ENCODE results near the gene MOBP. TPM values are rescaled to one million over a fixed set of nuclear protein-coding genes. Genes with fewer than 3 reads are reported as not detected.

MOBP gene
- total RNA-seq, 4 donors from 2014 or later, result 0.08 to 0.47 TPM; not detected in 2

DNA sequence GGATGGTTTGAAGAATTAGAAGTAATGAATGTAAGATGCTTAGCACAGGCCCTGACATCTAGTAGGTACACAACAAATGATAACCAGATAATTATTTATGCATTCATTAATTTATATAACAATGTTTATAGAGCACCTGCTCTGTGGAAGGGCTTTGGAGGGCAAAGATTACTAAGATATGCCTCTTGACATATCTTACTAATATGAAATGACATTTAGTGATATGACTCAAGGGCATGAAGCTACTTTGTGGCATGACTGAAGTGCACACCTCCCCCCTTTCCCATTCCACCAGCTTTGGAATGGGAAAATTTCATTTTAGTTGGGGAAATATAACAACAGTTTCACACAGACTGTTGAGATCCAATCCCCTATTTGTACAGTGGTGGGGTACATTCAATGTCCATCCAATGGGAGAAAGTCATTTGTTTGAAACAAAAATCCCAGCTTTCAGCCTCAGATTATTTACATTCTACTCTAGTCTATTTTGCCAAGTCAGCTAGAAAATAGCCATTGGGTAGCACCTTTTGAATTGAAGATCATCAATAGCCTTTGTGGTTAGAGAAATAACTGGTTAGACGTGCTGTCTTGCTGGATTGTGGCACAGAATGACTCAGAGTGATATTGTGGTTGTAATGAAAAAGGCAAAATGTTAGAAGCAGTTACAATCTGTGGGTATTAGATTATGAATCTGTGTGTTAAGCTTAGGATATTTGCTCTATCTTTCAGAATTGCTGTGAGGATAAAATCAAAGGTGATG is 72.9 kb downstream of the MOBP start:
- Histone ChIP-seq H3K27ac (no peak overlapping the region), H3K27me3 (no peaks in the 10 kb centered on the region), H3K36me3 (no peaks in the 10 kb centered on the region), H3K9me3 (no peaks in the 10 kb centered on the region), H3K4me1 (no peaks in the 10 kb centered on the region), H3K4me3 (no peak overlapping the region)
- ATAC-seq, result no peak
- 40 to 77% methylated on average over 1 of the region's 1 CpG for WGBS, 2 donors (ENCODE audit: low coverage in 1 of 2)
- TF ChIP-seq, protein P1, sequence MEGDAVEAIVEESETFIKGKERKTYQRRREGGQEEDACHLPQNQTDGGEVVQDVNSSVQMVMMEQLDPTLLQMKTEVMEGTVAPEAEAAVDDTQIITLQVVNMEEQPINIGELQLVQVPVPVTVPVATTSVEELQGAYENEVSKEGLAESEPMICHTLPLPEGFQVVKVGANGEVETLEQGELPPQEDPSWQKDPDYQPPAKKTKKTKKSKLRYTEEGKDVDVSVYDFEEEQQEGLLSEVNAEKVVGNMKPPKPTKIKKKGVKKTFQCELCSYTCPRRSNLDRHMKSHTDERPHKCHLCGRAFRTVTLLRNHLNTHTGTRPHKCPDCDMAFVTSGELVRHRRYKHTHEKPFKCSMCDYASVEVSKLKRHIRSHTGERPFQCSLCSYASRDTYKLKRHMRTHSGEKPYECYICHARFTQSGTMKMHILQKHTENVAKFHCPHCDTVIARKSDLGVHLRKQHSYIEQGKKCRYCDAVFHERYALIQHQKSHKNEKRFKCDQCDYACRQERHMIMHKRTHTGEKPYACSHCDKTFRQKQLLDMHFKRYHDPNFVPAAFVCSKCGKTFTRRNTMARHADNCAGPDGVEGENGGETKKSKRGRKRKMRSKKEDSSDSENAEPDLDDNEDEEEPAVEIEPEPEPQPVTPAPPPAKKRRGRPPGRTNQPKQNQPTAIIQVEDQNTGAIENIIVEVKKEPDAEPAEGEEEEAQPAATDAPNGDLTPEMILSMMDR (IDR thresholded peaks at IDR 0.05), result no peak
- TF ChIP-seq POLR2A (IDR thresholded peaks at IDR 0.05) (no peak), EP300 (IDR thresholded peaks at IDR 0.05) (no peak), POLR2AphosphoS5 (IDR thresholded peaks at IDR 0.05) (no peak)

DNA sequence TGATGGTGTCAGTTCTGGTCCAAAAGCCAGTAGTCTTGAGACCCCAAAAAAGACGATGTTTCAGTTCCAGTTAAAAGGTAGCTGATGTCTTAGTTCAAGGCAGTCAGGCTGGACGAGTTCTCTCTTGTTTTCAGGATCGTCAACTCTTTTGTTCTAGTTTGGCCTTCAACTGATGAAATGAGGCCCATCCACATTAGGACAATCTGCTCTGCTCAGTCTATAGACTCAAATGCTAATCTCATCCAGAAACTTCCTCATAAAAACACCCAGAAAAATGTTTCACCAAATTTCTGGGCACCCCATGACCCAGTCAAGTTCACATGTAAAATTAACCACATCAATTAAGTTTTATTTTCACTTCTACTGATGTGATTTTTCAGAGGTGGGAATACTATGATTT is 74.0 kb downstream of the MOBP start:
- ATAC-seq, result no peak
- Histone ChIP-seq H3K36me3 (no peaks in the 10 kb centered on the region), H3K4me3 (no peak overlapping the region), H3K27ac (no peak overlapping the region), H3K27me3 (no peaks in the 10 kb centered on the region), H3K4me1 (no peaks in the 10 kb centered on the region), H3K9me3 (no peaks in the 10 kb centered on the region)
- WGBS, 2 donors (ENCODE audit: low coverage in 1 of 2), result 51 to 59% methylated on average over 3 of the region's 3 CpGs
- TF ChIP-seq POLR2A (IDR thresholded peaks at IDR 0.05), result no peak
- no peak for TF ChIP-seq POLR2AphosphoS5 (IDR thresholded peaks at IDR 0.05)
- TF ChIP-seq EP300 (IDR thresholded peaks at IDR 0.05), result no peak
- TF ChIP-seq, protein P1 (IDR thresholded peaks at IDR 0.05), result no peak

DNA sequence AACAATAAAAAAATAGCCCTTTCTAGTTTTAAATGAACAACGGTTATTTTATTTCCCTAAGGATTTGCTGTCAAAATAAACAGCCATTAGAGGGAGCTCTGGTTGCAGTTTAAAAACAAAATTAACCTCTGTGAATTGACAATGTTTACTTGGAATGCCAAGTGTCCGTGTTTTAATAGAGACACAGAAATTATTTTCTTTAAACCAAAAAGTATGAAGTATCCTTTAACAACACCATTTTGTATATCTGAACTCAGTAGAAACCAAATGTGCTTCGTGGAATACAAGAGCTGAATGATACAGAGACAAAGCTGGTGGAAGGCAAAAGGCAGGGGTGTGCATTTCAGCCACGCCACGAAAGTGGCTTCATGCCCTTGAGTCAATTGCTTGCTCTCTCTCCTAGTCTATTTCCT is 74.4 kb downstream of the MOBP start:
- no peaks in the 10 kb centered on the region for H3K9me3 ChIP-seq
- H3K4me3 ChIP-seq, result no peak overlapping the region
- TF ChIP-seq POLR2AphosphoS5 (IDR thresholded peaks at IDR 0.05), result no peak
- TF ChIP-seq, protein P1 (IDR thresholded peaks at IDR 0.05), result peak in 1 of 4 experiments; percentile 22
- 14 to 20% methylated on average over 5 of the region's 5 CpGs for WGBS, 2 donors (ENCODE audit: low coverage in 1 of 2)
- no peaks in the 10 kb centered on the region for H3K36me3 ChIP-seq
- no peaks in the 10 kb centered on the region for H3K27me3 ChIP-seq
- H3K4me1 ChIP-seq, result no peaks in the 10 kb centered on the region
- no peak for ATAC-seq
- no peak overlapping the region for H3K27ac ChIP-seq

DNA sequence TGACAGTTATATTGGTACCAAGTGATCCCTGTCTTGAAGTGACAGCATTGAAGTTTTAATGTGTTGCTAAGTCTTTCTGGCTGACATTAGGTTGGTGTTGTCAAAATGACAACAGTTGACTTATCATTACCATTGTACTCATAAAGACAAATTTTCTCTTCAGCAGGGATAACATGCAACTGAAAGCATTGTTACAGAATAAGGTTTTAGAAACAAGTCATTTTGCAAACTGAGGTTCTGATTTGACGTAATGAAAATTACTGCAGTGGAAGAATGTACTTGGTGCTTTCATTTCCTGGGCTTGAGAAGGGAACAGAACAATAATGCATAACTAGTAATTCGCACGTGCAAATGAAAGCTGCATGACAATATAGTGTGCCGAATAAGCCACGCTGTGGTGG is 75.1 kb downstream of the MOBP start:
- ATAC-seq, result no peak
- no peaks in the 10 kb centered on the region for H3K4me1 ChIP-seq
- 74 to 76% methylated on average over 4 to 5 of the region's 5 CpGs for WGBS, 2 donors (ENCODE audit: low coverage in 1 of 2)
- no peaks in the 10 kb centered on the region for H3K9me3 ChIP-seq
- H3K36me3 ChIP-seq, result no peaks in the 10 kb centered on the region
- H3K4me3 ChIP-seq, result no peak overlapping the region
- H3K27me3 ChIP-seq, result no peaks in the 10 kb centered on the region
- TF ChIP-seq POLR2A (IDR thresholded peaks at IDR 0.05) (no peak), EP300 (IDR thresholded peaks at IDR 0.05) (no peak)
- no peak overlapping the region for H3K27ac ChIP-seq

DNA sequence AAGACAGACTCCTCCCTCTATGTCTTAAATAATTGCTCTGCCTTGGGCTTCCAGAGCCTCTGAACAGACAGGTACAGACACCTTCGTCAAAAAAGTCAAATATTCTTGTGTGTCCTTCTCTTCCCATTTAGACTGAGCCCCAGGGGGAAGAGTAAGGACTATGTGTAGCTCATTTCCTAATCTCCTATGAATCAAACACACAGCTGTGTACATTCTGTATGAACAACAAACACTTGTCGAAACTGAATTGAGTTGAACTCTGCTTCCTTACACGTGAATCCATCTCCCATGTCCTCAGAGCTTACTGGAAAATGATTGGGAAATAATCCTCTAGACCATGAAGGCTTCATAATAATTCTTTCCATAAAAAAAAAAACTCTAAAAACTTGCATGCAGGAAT is 80.8 kb downstream of the MOBP start:
- WGBS, 2 donors (ENCODE audit: low coverage in 1 of 2), result 29 to 57% methylated on average over 3 of the region's 3 CpGs
- Histone ChIP-seq H3K4me3 (no peak overlapping the region), H3K9me3 (peaks cover 0 to 8% (median 0%) of the 10 kb centered on the region in 3 donors), H3K27me3 (peaks cover 6% of the 10 kb centered on the region), H3K27ac (no peak overlapping the region), H3K4me1 (no peaks in the 10 kb centered on the region), H3K36me3 (no peaks in the 10 kb centered on the region)
- TF ChIP-seq POLR2AphosphoS5 (IDR thresholded peaks at IDR 0.05) (no peak), EP300 (IDR thresholded peaks at IDR 0.05) (no peak), POLR2A (IDR thresholded peaks at IDR 0.05) (no peak)
- TF ChIP-seq, protein P1 (IDR thresholded peaks at IDR 0.05), result no peak
- ATAC-seq, result no peak
